ENCODE measurements around the gene LANCL2.

DNA sequence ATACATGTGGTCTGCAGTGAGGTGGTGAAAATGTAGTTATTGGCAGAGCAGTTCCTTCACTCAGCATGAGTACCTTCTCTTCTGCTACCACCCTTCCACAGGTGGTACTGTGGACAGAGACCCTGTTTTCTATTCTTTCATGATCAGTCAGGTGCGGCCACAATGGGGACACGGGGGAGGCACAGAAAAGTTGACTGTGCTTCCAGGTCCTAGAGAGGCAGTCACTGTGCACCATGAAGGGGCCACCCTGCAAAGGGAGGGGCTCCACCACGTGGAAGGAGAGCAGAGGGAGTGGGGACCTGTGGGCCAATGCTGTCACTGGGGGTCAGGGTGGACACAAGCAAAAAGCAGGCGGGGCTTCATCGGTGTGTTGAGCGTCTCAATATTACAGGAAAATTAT lies 3.6 kb upstream of the LANCL2 start:
- TF ChIP-seq, protein P1, sequence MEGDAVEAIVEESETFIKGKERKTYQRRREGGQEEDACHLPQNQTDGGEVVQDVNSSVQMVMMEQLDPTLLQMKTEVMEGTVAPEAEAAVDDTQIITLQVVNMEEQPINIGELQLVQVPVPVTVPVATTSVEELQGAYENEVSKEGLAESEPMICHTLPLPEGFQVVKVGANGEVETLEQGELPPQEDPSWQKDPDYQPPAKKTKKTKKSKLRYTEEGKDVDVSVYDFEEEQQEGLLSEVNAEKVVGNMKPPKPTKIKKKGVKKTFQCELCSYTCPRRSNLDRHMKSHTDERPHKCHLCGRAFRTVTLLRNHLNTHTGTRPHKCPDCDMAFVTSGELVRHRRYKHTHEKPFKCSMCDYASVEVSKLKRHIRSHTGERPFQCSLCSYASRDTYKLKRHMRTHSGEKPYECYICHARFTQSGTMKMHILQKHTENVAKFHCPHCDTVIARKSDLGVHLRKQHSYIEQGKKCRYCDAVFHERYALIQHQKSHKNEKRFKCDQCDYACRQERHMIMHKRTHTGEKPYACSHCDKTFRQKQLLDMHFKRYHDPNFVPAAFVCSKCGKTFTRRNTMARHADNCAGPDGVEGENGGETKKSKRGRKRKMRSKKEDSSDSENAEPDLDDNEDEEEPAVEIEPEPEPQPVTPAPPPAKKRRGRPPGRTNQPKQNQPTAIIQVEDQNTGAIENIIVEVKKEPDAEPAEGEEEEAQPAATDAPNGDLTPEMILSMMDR (IDR thresholded peaks at IDR 0.05): no peak
- no peak for TF ChIP-seq POLR2AphosphoS5 (IDR thresholded peaks at IDR 0.05)
- no peak for TF ChIP-seq EP300 (IDR thresholded peaks at IDR 0.05)

Measured in stomach (tissue), 4 donors.